Endometrial microvascular endothelial cells (primary cell): ENCODE data around the gene NFIA. TPM values are rescaled to one million over a fixed set of nuclear protein-coding genes. Genes with fewer than 3 reads are reported as not detected.

Experiments
- in situ Hi-C: cut with HindIII; loops from 2 replicates; pipeline ENCODE4 v1.10.0; 2017; ENCODE audit warnings: low sequenced_read_pairs, low pct_unique_long_range_greater_than_20kb; ENCODE audit errors: inconsistent ontology term
- total RNA-seq: library from RNA; depleted of rRNA; stranded (reverse); fragments of >200 nt; gene quantifications from one replicate; pipeline ENCODE4 v1.2.3, GENCODE V29; 2015; ENCODE audit errors: inconsistent ontology term

Gene NFIA
- total RNA-seq, 1 donor from 2014 or later: 17.4 TPM

DNA sequence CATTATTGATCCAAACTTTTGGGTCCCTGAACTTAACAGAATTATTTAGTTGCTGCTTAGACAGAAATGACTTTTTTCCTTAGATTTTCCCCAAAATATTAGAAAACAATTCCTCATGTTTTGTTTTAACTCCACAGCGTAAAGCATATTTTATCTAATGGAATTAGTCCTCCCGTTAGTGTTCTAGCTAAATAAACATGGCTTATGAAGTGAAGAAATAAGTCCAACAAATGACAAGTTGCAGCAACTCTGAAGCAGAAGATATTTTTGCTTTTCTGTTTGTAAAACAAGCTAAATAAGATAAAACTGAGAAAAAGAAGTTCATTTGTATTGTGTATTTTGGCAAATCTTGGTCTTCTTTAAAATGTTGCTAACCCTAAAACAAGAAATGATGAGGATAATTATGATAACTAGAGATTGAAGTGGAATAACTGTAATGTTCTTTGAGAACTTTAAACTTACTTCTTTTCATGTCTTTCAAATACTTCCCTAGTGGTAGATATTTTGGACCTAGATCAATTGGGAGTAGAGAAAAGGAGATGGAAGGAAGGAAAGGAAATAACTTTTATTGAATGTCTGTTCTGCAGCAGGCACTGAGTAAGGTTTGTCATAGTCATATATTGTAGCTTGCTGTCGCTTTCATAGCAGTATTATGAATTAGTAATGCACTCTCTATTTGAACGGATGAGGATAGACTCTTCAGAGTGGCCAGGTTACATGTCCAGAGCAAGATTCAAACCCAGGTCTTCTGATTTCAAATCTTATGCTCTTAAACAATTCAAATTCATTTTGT, 12.5 kb downstream of the NFIA start:
- in situ Hi-C loops: loop anchor here (25.0 kb wide), 1 partner anchor 367 kb away; no protein-coding TSS in a partner anchor

DNA sequence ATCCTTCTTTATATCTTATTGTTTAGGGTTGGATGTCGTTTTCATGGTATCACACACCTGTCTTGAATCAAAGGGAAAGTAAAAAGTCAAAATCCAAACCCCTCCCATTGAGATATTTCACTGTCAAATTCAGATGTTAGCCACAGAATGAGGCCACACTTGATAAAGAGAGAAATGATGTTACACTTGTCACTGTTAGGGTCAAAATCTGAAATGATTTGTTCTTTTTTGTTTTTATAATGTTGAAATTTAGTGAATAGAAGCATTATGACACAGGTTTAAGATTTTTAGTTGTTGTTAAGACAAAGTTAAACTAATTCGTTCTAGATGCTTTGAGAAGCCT, 13.1 kb downstream of the NFIA start:
- in situ Hi-C loops: loop anchor here (25.0 kb wide), 1 partner anchor 367 kb away; no protein-coding TSS in a partner anchor

DNA sequence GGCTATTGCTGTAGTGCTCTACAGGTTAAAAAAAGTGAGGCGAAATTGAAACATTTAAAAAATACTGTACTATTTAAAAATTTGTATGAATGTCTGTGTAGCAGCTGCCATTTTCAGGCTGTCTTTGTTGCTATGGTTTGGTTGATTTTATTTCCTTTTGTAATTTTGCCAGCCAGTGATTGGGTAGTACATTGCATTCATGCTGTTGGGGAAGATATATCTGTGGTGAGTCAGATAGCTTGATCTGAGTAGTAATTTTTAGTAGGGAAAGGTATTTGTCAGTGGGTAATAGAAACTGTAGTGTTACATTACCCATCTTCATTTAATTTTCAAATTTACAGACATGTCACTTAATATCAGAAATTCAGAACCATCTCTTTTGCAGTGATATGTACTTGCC, 15.0 kb downstream of the NFIA start:
- in situ Hi-C loops: loop anchor here (25.0 kb wide), 1 partner anchor 365 kb away; no protein-coding TSS in a partner anchor

DNA sequence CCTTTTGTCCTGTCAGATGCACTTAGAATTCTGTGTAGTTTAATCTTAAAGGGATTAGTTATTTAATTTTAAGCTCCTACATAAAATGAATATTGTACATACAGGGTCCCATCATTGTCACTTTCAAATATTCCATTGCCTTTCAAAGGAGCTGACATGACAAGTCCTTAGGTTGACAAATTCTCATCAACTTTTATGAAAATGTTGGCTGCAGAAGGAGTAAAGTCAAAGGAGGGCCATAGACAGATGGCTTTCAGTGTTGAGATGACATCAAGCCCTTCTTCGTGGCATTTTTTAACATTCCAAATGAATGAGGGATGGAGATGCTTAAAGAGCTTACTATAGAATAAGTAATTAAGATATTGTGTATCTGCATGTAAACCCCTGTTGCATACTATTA, 15.4 kb downstream of the NFIA start:
- in situ Hi-C loops: loop anchor here (25.0 kb wide), 1 partner anchor 365 kb away; no protein-coding TSS in a partner anchor

DNA sequence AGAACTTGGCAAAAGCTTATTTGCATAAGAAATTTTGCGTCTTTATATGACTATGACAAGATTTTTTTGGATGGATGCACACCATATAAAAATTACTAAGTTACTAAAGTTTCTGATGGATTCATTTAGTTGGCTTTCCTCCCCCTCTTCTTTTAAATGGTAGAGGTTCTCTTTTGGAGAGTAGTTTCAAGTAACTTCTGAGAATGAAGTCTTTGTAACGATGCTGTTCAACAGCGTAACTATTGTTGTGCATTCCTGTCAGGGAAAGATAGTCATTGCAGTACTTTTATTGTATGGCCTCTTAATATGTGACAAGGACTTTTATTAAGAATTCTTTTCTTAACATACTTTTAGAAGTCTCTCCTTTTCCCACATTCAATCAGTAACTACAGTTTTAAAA, 16.0 kb downstream of the NFIA start:
- in situ Hi-C loops: loop anchor here (25.0 kb wide), 1 partner anchor 364 kb away; no protein-coding TSS in a partner anchor

DNA sequence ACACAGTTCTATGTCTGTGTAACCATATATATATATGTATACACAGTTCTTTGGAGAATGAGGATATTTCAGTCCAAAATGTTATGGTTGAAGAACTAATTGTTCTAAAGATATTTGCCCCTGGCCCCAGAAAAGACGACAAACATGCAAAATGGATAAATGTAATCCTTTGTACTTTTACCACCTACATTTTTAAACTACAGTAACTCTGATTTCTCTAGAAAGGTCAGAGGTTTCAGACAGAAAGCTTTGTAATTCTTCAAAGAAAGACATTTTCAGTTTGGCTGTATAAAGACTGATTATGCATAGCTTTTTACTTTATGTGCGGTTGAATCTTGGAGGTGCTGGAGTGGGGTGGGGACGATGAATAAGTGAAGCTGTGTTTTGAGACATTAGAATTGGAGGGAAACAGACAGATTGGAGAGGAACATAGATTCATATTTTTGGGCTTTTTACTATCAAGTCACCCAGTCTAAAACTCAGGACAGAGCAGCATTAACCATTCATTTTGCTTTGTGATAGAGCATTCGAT, 16.6 kb downstream of the NFIA start:
- in situ Hi-C loops: loop anchor here (25.0 kb wide), 1 partner anchor 363 kb away; no protein-coding TSS in a partner anchor

DNA sequence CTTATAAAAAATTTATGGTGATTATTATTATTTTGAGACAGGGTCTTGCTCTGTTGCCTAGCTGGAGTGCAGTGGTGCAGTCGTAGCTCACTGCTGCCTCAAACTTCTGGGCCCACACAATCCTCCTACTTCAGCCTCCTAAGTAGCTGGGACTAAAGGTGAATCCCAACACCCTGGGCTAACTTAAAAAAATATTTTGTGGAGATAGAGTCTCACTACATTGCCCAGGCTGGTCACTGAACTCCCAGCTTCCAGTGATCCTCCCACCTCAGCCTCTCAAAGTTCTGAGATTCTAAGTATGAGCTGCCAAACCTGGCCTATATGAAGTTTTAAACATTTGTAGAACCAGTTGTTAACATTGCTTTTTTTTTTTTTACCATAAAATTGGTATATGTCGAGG, 18.2 kb downstream of the NFIA start:
- in situ Hi-C loops: no loop called here

DNA sequence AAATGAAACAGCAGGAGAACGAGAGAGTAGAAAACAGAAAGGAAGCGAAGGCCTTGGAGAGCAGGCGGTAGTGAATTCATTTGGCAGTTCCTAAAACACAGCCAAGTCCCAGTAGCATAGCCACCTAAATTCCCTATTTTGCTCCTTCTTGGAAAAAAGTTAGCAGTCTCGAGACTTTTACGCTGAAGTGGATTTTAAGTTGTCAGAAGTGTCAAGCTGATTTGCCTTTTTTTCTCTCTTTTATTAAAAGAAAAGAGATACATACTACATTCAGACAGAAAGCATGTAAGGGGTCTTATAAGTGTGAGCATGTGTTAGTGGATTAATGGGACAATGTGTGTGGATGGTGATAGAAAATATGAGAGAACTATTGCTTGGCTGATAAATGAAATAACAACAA, 19.2 kb downstream of the NFIA start:
- in situ Hi-C loops: no loop called here

DNA sequence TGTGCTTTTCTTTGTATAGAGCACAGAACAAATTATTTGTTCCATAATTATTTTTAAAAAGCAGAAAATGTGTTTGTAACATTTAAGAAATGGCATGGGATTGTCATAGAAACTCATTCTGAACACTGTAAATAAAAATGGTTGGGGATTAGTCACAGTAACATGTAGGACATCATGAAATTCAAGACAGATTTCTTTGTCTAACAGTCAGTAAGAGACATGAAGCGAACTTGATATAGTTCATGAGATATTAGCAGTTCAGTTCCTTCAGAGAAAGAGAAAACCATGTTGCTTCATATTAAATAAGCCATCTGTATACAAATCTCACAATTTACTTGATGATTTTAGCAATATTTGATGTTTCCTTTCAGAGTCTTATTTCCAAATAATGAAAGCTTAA, 19.7 kb downstream of the NFIA start:
- in situ Hi-C loops: no loop called here

DNA sequence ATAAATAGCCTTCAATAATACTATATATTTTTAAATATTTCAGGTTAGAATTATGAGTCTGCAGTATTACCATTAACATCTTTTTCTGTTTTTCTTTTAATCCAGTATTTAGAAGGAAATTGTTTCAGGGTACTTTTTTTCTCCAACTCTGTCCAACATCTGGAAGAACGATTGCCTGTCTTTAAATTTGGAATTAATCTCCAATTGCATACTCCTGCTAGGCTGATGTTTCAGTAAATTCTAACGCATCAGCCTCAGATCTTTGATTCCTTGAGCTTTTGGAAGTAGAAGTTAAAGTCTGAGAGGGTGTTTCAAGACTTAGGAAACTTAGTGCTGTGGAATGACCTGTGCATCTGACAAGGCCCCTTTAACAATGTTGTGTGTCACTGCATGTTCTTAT, 20.3 kb downstream of the NFIA start:
- in situ Hi-C loops: no loop called here

DNA sequence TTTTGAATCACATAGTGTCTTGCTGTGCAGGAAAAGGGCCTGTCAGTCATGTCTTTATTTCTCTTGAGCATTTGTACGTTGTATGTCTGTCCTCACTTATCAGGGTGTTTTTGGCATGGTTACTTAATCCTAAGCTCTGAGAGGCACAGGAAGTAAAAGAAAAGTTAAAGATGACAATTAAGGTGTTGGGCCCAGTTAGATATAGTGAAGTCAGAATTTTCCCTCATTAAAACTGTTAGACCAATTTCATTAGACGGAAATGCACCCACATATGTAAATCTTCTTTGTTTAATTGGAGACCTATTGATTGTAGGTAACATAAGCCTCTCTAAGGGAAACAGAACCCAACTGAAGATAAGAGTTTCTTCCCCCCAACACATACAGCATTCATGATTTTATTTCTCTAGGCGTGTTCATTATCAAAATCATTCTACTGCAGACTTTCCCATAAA, 21.9 kb downstream of the NFIA start:
- in situ Hi-C loops: no loop called here

DNA sequence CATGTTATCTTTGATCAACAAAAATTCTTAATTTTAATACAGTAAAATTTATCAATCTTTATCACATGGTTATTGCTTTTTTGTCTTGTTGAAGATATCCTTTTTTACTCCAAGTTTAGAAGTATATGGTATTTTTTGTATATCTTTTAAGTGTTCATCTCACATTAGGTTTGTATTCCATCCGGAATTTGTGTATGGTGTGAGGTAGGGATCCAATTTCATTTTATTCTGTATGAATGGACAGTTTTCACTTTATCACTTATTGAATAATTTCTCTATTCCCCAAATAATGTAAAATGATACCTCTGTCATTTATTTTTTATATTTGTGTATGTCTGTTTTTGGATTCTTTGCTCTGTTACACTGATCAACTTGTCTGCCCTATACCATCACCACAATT, 25.3 kb downstream of the NFIA start:
- in situ Hi-C loops: no loop called here

DNA sequence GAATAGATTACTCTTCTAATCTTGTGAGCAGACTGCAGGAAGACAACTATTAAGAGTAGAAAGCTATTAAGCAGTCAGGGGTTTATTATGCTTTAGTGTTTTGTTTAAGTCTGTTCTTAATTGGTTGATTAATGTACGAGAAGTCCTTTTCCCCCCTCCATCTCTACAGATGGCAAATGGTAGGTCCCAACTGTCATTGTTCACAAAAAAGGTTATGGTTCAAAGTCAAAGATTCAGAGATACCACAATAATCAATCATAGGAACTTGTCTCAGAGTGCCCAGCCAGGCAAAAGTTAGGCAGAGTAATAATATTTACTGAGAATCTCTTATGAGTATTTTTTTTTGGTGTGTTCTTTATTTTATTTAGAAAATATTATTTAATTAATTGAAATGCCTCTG, 26.8 kb downstream of the NFIA start:
- in situ Hi-C loops: no loop called here

DNA sequence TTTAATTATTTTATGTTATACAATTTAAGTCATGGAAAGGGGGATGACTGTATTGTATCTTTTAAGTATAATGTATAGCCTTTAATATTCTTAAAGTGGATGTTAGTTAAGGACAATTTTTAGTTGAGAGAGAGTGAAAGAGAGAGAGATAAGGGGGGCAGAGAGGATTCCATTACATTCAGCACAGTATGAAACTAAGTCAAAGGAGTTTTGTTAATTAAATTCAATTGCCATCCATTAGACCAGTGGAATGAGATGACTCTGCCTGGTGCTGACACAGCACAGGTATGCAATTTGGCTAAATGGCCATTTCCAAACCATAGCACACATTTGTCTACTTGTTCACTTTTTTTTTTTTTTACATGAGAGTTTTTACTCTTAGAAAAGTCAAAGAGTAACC, 27.5 kb downstream of the NFIA start:
- in situ Hi-C loops: no loop called here

DNA sequence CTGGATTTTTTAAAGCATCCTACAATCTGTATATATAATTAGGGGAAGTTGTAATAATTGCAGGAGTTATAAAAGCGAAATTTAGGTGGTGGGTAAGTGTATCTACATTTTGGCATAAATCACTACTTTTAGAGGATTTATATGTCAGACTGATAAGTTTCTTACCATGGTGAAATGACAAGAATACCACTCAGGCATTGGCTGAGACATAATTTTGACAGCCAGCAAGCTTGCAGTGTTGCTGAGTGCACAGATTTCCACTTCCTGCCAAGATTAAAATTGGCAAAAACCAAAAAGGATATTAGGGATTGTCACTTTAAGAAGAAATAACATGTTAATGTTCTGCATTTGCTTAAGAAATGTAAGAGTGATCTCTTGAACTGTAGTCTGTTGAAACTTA, 28.2 kb downstream of the NFIA start:
- in situ Hi-C loops: no loop called here

DNA sequence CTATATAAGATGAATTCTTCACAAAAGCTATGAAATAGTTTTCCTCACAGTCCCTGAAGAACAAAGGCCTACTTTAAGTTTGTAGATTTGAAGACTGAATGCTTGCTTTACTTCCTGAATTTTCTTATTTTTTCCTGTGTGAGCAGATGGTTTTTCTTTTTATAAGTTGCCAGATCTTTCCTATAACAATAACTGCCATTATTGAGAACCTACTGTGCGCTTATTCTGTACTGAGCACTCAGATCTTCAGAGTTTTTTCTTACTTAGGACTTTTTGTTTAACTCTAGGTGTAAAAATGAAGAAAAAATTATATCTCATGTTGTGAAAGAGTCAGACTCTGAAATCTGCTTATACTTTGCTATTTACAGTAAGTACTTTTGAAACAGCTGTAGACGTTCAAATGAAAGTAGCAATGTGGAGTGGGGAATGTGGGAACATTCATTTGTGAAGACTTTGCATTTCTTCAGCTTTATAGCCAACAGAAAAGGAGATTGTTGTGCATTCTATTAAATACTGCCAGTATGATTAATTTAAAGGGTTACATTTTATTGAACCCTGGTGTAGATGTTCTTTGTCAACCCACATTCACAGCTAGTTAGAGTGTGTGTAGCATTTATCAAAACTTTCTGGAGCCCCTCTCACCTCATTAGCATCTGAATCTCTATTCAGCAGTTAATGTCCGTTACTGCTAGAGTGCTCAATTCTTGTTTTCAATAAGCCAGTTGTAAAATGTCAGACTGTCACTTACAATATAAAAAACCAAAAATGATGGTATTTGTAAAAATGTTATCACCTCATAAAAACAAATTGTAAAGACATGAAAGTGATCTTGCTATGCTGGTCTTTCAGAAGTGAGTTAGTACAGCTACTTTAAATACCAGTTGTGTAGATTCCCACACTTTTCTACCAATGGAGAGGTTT, 29.0 kb downstream of the NFIA start:
- in situ Hi-C loops: no loop called here

DNA sequence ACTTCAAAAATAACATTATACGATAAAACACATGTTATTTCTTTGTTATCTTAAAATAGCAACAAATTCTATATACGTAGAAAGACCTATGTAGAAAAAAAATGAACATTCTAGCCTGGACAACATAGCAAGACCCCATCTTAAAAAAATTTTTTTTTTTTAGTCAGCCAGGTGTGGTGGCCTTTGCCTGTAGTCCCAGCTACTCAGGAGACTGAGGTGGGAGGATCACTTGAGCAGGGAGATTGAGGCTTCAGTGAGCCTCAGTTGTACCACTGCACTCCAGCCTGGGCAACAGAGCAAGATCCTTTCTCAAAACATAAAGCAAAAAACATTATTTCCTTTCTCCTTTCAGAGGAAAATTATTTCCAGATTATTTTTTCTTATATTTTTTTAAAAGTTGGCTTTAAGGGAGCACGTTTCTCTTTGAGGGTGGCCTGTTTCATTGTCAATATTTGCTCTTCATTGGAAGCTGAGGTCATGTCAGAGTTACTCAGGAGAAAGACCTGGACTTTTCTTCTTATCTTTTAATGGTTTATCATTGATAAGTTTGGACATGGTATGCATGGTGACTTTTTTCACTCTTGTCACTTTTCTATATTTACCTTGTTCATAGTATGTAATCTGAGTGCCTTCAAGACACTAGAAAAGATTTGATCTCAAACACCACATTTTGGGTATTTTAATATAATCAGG, 32.0 kb downstream of the NFIA start:
- in situ Hi-C loops: no loop called here

DNA sequence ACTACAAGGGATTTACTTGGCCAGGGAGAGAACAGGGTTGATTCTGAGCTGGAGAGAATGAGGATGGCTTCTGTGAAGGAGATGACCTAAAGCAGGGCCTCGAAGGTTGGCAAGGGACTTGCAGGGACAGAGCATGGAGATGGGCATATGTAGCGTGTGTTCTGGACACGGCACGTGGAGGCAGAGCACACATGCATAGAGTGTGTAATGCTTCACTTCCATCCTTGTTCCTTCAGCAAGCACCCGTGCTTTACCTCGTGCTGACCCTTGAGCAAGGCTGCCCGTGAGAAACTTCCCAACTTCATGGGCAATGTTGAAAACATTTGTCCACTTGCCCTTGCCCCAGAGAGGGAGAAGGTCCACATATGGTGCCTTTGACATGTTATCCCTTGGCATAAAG, 33.1 kb downstream of the NFIA start:
- in situ Hi-C loops: no loop called here

DNA sequence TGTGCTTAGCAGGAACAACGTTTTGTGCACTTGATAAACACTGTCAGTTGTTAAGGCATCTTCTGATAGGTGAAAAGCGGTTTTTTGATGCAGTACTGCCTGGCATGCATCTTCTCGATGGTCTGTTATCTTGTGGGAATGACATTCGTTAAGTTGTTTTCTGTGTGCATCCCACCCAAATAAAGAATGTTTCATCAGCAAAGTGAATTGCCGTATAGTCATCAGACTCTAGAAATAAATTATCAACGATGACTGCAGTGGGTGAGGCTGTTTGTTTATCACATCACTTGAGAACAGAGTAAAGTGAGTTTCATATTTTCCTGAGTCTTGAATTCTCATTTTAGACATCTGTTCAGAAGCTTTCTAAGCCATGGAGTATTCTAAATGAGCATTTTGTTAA, 34.1 kb downstream of the NFIA start:
- in situ Hi-C loops: no loop called here
